Fibroblast of mammary gland (primary cell): Measurements from ENCODE around the gene HPRT1.

Source experiments
- DNase-seq: peaks from one replicate; pipeline ENCODE4 v3.0.0-alpha.2; 2010; ENCODE audit warnings: low read depth
- H3K4me3 ChIP-seq: 2 replicates; pipeline ENCODE4 v1.5.1; 2011; ENCODE audit warnings: low read depth, mild to moderate bottlenecking, low read length, moderate library complexity; ENCODE audit not compliant: control insufficient read depth
- TF ChIP-seq, protein P1 (sequence below): conservative IDR thresholded peaks from 2 replicates; pipeline ENCODE4 v1.5.1; 2011; ENCODE audit warnings: low read depth, low read length, inconsistent platforms; ENCODE audit not compliant: control insufficient read depth, insufficient read depth

The HPRT1 gene

DNA sequence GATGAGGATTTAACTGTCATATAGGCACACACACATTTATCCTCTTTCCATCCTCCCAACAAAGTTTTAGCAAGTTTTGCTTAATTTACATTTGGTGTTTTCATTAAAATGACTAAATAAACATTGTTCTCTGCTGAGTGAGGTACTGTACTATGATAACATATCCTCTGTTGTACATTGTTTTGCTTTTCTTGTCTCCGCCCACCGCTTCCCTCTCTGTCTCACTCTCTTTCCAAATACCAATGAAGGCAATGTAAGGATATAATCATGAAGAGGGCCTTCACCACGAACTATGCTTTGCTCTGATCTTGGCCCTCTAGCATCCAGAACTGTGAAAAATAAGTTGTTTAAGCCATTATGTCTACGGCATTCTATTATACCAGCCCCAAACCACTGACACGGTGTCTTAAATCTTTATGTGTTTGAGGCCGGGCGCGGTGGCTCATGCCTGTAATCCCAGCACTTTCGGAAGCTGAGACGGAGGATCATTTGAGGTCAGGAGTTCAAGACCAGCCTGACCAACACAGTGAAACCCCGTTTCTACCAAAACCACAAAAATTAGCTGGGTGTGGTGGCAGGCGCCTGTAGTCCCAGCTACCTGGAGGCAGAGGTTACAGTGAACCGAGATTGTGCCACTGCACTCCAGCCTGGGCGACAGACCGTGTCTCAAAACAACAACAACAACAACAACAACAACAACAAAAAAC is 65.3 kb downstream of the HPRT1 start:
- no peak overlapping the region for H3K4me3 ChIP-seq
- TF ChIP-seq, protein P1, sequence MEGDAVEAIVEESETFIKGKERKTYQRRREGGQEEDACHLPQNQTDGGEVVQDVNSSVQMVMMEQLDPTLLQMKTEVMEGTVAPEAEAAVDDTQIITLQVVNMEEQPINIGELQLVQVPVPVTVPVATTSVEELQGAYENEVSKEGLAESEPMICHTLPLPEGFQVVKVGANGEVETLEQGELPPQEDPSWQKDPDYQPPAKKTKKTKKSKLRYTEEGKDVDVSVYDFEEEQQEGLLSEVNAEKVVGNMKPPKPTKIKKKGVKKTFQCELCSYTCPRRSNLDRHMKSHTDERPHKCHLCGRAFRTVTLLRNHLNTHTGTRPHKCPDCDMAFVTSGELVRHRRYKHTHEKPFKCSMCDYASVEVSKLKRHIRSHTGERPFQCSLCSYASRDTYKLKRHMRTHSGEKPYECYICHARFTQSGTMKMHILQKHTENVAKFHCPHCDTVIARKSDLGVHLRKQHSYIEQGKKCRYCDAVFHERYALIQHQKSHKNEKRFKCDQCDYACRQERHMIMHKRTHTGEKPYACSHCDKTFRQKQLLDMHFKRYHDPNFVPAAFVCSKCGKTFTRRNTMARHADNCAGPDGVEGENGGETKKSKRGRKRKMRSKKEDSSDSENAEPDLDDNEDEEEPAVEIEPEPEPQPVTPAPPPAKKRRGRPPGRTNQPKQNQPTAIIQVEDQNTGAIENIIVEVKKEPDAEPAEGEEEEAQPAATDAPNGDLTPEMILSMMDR: no peak
- DNase-seq: no peak

GRCh38 chrX:134526399-134526798 is 66.4 kb downstream of the HPRT1 start:
- no peak overlapping the region for H3K4me3 ChIP-seq
- DNase-seq: no peak
- TF ChIP-seq, protein P1: no peak

GRCh38 chrX:134528960-134529359 is 69.0 kb downstream of the HPRT1 start:
- no peak overlapping the region for H3K4me3 ChIP-seq
- TF ChIP-seq, protein P1: no peak
- DNase-seq: no peak

GRCh38 chrX:134529481-134529880 is 69.5 kb downstream of the HPRT1 start:
- no peak overlapping the region for H3K4me3 ChIP-seq
- TF ChIP-seq, protein P1: no peak
- no peak for DNase-seq

- DNase-seq: no peak
- TF ChIP-seq, protein P1: no peak
- H3K4me3 ChIP-seq: no peak overlapping the region
Measured at GRCh38 chrX:134530845-134531244, 70.9 kb downstream of the HPRT1 start.

GRCh38 chrX:134533352-134533751 is 73.4 kb downstream of the HPRT1 start:
- DNase-seq: no peak
- H3K4me3 ChIP-seq: no peak overlapping the region
- TF ChIP-seq, protein P1: no peak
